PC-9 (cell line): ENCODE data around the gene BMPR1B. TPM values are rescaled to one million over a fixed set of nuclear protein-coding genes. Genes with fewer than 3 reads are reported as not detected.

Experiments
- BruUV-seq: library from RNA; stranded (reverse); fragments of 400-500 nt; replicated peaks from 2 replicates; lab custom pipeline; 2021; lab: Mats Ljungman, UMichigan
- CTCF ChIA-PET: fragments of 300-600 bp; sonication (Branson Sonifier 250); formaldehyde crosslinking; loops from one replicate; lab custom pipeline; 2022; ENCODE audit warnings: antibody characterized with exemption; lab: Charles Lee
- POLR2A ChIA-PET: fragments of 300-600 bp; sonication (Branson Sonifier 250); formaldehyde crosslinking; loops from one replicate; lab custom pipeline; 2022; ENCODE audit warnings: antibody characterized with exemption; ENCODE audit not compliant: unreplicated experiment; lab: Charles Lee
- DNase-seq, 2 experiments: peaks; one replicate each; pipeline versions ENCODE4 v3.0.0 to v3.0.0-alpha.2; 2015 to 2022; ENCODE audit warnings: mixed read lengths in 1 of 2
- H2AFZ ChIP-seq: fragments of 200-600 bp; sonication (generic); 2 replicates; pipeline ENCODE4 v1.8.1; 2017; ENCODE audit warnings: antibody characterized with exemption
- H3F3A ChIP-seq: fragments of 200-600 bp; sonication (generic); 2 replicates; pipeline ENCODE4 v1.8.1; 2017; ENCODE audit warnings: antibody characterized with exemption, mild to moderate bottlenecking, low read depth; ENCODE audit not compliant: insufficient read depth
- H3K27ac ChIP-seq: fragments of 200-600 bp; sonication (generic); 2 replicates; pipeline ENCODE4 v1.6.1; 2016; ENCODE audit warnings: mixed run types
- H3K27me3 ChIP-seq: fragments of 200-600 bp; sonication (generic); 2 replicates; pipeline ENCODE4 v1.6.1; 2016; ENCODE audit warnings: low read depth, mixed run types; ENCODE audit not compliant: insufficient read depth
- H3K36me3 ChIP-seq: fragments of 200-600 bp; sonication (generic); 2 replicates; pipeline ENCODE4 v1.6.1; 2016; ENCODE audit warnings: low read depth, mixed run types
- H3K4me1 ChIP-seq: fragments of 200-600 bp; sonication (generic); replicated peaks from 2 replicates; pipeline ENCODE4 v1.6.1; 2016; ENCODE audit warnings: mixed run types; ENCODE audit not compliant: insufficient read depth
- H3K4me2 ChIP-seq: fragments of 200-600 bp; sonication (generic); 2 replicates; pipeline ENCODE4 v1.6.1; 2017; ENCODE audit warnings: mixed run types
- H3K4me3 ChIP-seq: fragments of 200-600 bp; sonication (generic); 2 replicates; pipeline ENCODE4 v1.6.1; 2016; ENCODE audit warnings: mixed run types
- H3K79me2 ChIP-seq: fragments of 200-600 bp; sonication (generic); 2 replicates; pipeline ENCODE4 v1.6.1; 2017; ENCODE audit warnings: low read depth, mixed run types
- H3K9me2 ChIP-seq: fragments of 200-600 bp; sonication (generic); 2 replicates; pipeline ENCODE4 v1.8.1; 2017; ENCODE audit warnings: mild to moderate bottlenecking; ENCODE audit not compliant: insufficient read depth
- H3K9me3 ChIP-seq: fragments of 200-600 bp; sonication (generic); 2 replicates; pipeline ENCODE4 v1.8.1; 2016; ENCODE audit warnings: low read depth; ENCODE audit not compliant: insufficient read depth
- H4K20me1 ChIP-seq: fragments of 200-600 bp; sonication (generic); 2 replicates; pipeline ENCODE4 v1.8.1; 2017; ENCODE audit not compliant: insufficient read depth
- CTCF ChIP-seq: fragments of 200-600 bp; sonication (generic); conservative IDR thresholded peaks from 2 replicates; pipeline ENCODE4 v1.6.1; 2017; ENCODE audit warnings: mixed run types, antibody characterized with exemption, mild to moderate bottlenecking, moderate library complexity
- EZH2 ChIP-seq: fragments of 200-600 bp; sonication (generic); IDR thresholded peaks from 2 replicates; pipeline ENCODE4 v1.8.0; 2017; ENCODE audit warnings: antibody characterized with exemption, low read depth
- intact Hi-C: fragments of 100-400 bp; cut with micrococcal nuclease; formaldehyde crosslinking; loops from one replicate; pipeline ENCODE4 v1.10.0; 2022; ENCODE audit not compliant: unreplicated experiment
- total RNA-seq: library from RNA; stranded (reverse); gene quantifications from 2 replicates; pipeline ENCODE4 v1.2.3, GENCODE V29; 2021

Gene BMPR1B
- total RNA-seq, 1 experiment from 2014 or later = 1.1 TPM

GRCh38 chr4:94765648-94766047 is 7.9 kb downstream of the BMPR1B start:
- Histone ChIP-seq H2AFZ (no peak overlapping the region), H3K79me2 (no peaks in the 10 kb centered on the region), H3K4me2 (no peak overlapping the region), H3K4me3 (no peak overlapping the region), H3K9me3 (no peaks in the 10 kb centered on the region), H3K27ac (no peak overlapping the region), H3K4me1 (no peaks in the 10 kb centered on the region), H3K27me3 (no peaks in the 10 kb centered on the region), H4K20me1 (no peaks in the 10 kb centered on the region), H3F3A (0 out of 2 replicates have a peak, but pooled peaks cover 3% of the 10 kb centered on the region), H3K36me3 (no peaks in the 10 kb centered on the region), H3K9me2 (no peaks in the 10 kb centered on the region)
- no peak for TF ChIP-seq CTCF
- intact Hi-C loops = no loop called here
- DNase-seq = no peak
- ChIA-PET CTCF (no interaction called here), POLR2A (interaction anchor here (0.6 kb wide), 1 partner anchor 150 kb away, joined by 9 read pairs; no protein-coding TSS in a partner anchor)
- BruUV-seq = no TSS peak

GRCh38 chr4:94766856-94767255 is 9.1 kb downstream of the BMPR1B start:
- TF ChIP-seq EZH2 (no peak), CTCF (no peak)
- H3K27ac ChIP-seq = no peak overlapping the region
- H3K4me2 ChIP-seq = no peak overlapping the region
- DNase-seq = no peak
- 0 out of 2 replicates have a peak, but pooled peaks cover 3% of the 10 kb centered on the region for H3F3A ChIP-seq
- H2AFZ ChIP-seq = no peak overlapping the region
- no TSS peak for BruUV-seq
- no peaks in the 10 kb centered on the region for H3K79me2 ChIP-seq
- intact Hi-C loops = no loop called here
- H3K36me3 ChIP-seq = no peaks in the 10 kb centered on the region
- H3K4me1 ChIP-seq = no peaks in the 10 kb centered on the region
- no peak overlapping the region for H3K4me3 ChIP-seq
- H4K20me1 ChIP-seq = no peaks in the 10 kb centered on the region
- no peaks in the 10 kb centered on the region for H3K9me3 ChIP-seq
- POLR2A ChIA-PET = no interaction called here
- CTCF ChIA-PET = no interaction called here
- no peaks in the 10 kb centered on the region for H3K9me2 ChIP-seq
- no peaks in the 10 kb centered on the region for H3K27me3 ChIP-seq

GRCh38 chr4:94767446-94767845 is 9.7 kb downstream of the BMPR1B start:
- Histone ChIP-seq H3K27ac (no peak overlapping the region), H3K4me1 (no peaks in the 10 kb centered on the region), H3K36me3 (no peaks in the 10 kb centered on the region), H3K4me3 (no peak overlapping the region), H4K20me1 (no peaks in the 10 kb centered on the region), H2AFZ (no peak overlapping the region), H3K79me2 (no peaks in the 10 kb centered on the region), H3F3A (0 out of 2 replicates have a peak, but pooled peaks cover 3% of the 10 kb centered on the region), H3K27me3 (no peaks in the 10 kb centered on the region), H3K9me2 (no peaks in the 10 kb centered on the region), H3K9me3 (no peaks in the 10 kb centered on the region), H3K4me2 (no peak overlapping the region)
- CTCF ChIA-PET = no interaction called here
- intact Hi-C loops = no loop called here
- no peak for DNase-seq
- POLR2A ChIA-PET = no interaction called here
- TF ChIP-seq CTCF (no peak), EZH2 (no peak)
- no TSS peak for BruUV-seq
